NCI-H1694 (cell line): ENCODE measurements around the gene PEX12.
"Not testable (repeated sequence)": the region's sequence is repeated elsewhere in the genome, so short reads cannot be mapped to it uniquely, and the experiment has no call there.

Source experiments
- DNase-seq: peaks from one replicate; lab custom pipeline; 2025; lab: John Stamatoyannopoulos, UW

The PEX12 gene

GRCh38 chr17:35537601-35538141 is 40.7 kb downstream of the PEX12 start, which contains the start of gene SLFN12L:
Gene SLFN12L, minus strand, starts transcription at chr17:35537678. Its CDS starts 15,314 bp downstream, at chr17:35522364.
- no peak for DNase-seq

GRCh38 chr17:35536664-35537171 is 41.7 kb downstream of the PEX12 start:
- DNase-seq, result no peak

GRCh38 chr17:35535406-35535805 is 43.0 kb downstream of the PEX12 start:
- DNase-seq, result not testable (repeated sequence)

GRCh38 chr17:35534576-35535093 is 43.7 kb downstream of the PEX12 start:
- no peak for DNase-seq

- DNase-seq, result no peak
These were observed 47.2 kb downstream of the PEX12 start for GRCh38 chr17:35531160-35531559.

- no peak for DNase-seq
These were observed 48.5 kb downstream of the PEX12 start for GRCh38 chr17:35529866-35530265.

GRCh38 chr17:35529326-35529725 is 49.0 kb downstream of the PEX12 start:
- not testable (repeated sequence) for DNase-seq
